HEK293T (cell line): ENCODE data around the gene OR51E1.
A peak's percentile ranks its signal among the peaks of the same experiment; 100 is the strongest.

Experiments
- CTCF ChIA-PET: fragments of 350-600 bp; formaldehyde crosslinking; extraction: SDS; loops from one replicate; lab custom pipeline; 2021; ENCODE audit warnings: antibody characterized with exemption, inconsistent platforms; lab: Yijun Ruan, JAX
- POLR2A ChIA-PET: fragments of 350-600 bp; formaldehyde crosslinking; extraction: SDS; loops from one replicate; lab custom pipeline; 2020; ENCODE audit warnings: antibody characterized with exemption, inconsistent platforms; lab: Yijun Ruan, JAX
- DNase-seq: peaks from one replicate; pipeline ENCODE4 v3.0.0; 2012; ENCODE audit warnings: mixed read lengths; ENCODE audit errors: extremely low spot score
- ARNT ChIP-seq: fragments of 450-650 bp; IDR thresholded peaks from 2 replicates; pipeline ENCODE4 v1.6.1; 2017; ENCODE audit warnings: mild to moderate bottlenecking
- BHLHE40 ChIP-seq: fragments of 450-650 bp; IDR thresholded peaks from 2 replicates; pipeline ENCODE4 v1.6.1; 2016; ENCODE audit warnings: mild to moderate bottlenecking, moderate library complexity, borderline replicate concordance
- CTBP1 ChIP-seq: fragments of 450-650 bp; IDR thresholded peaks from 2 replicates; pipeline ENCODE4 v1.6.1; 2016; ENCODE audit warnings: borderline replicate concordance
- ELF4 ChIP-seq: fragments of 450-650 bp; IDR thresholded peaks from 2 replicates; pipeline ENCODE4 v1.6.1; 2017; ENCODE audit warnings: antibody characterized with exemption
- FOXA1 ChIP-seq: fragments of 450-650 bp; IDR thresholded peaks from 2 replicates; pipeline ENCODE4 v1.6.1; 2016; ENCODE audit warnings: mild to moderate bottlenecking
- FOXK2 ChIP-seq: fragments of 450-650 bp; IDR thresholded peaks from 2 replicates; pipeline ENCODE4 v1.6.1; 2016; ENCODE audit warnings: mild to moderate bottlenecking
- FOXM1 ChIP-seq: fragments of 450-650 bp; IDR thresholded peaks from 2 replicates; pipeline ENCODE4 v1.6.1; 2017; ENCODE audit warnings: mild to moderate bottlenecking, borderline replicate concordance
- HDGF ChIP-seq: fragments of 450-650 bp; IDR thresholded peaks from 2 replicates; pipeline ENCODE4 v1.6.1; 2017; ENCODE audit warnings: antibody characterized with exemption, borderline replicate concordance
- L3MBTL2 ChIP-seq: fragments of 450-650 bp; conservative IDR thresholded peaks from 2 replicates; pipeline ENCODE4 v1.6.1; 2016; ENCODE audit warnings: mild to moderate bottlenecking
- LEF1 ChIP-seq: fragments of 450-650 bp; IDR thresholded peaks from 2 replicates; pipeline ENCODE4 v1.6.1; 2017; ENCODE audit warnings: mild to moderate bottlenecking, borderline replicate concordance
- NFRKB ChIP-seq: fragments of 450-650 bp; IDR thresholded peaks from 2 replicates; pipeline ENCODE4 v1.6.1; 2016; ENCODE audit warnings: mild to moderate bottlenecking, moderate library complexity
- SP1 ChIP-seq: fragments of 450-650 bp; IDR thresholded peaks from 2 replicates; pipeline ENCODE4 v1.6.1; 2017
- SUZ12 ChIP-seq: fragments of 450-650 bp; IDR thresholded peaks from 2 replicates; pipeline ENCODE4 v1.6.1; 2016; ENCODE audit warnings: mild to moderate bottlenecking
- TARDBP ChIP-seq: fragments of 450-650 bp; IDR thresholded peaks from 2 replicates; pipeline ENCODE4 v1.6.1; 2016
- ZNF384 ChIP-seq: fragments of 450-650 bp; IDR thresholded peaks from 2 replicates; pipeline ENCODE4 v1.6.1; 2016
- TF ChIP-seq, protein P1 (sequence below): fragments of 450-650 bp; IDR thresholded peaks from 2 replicates; pipeline ENCODE4 v1.6.1; 2016

Gene OR51E1

DNA sequence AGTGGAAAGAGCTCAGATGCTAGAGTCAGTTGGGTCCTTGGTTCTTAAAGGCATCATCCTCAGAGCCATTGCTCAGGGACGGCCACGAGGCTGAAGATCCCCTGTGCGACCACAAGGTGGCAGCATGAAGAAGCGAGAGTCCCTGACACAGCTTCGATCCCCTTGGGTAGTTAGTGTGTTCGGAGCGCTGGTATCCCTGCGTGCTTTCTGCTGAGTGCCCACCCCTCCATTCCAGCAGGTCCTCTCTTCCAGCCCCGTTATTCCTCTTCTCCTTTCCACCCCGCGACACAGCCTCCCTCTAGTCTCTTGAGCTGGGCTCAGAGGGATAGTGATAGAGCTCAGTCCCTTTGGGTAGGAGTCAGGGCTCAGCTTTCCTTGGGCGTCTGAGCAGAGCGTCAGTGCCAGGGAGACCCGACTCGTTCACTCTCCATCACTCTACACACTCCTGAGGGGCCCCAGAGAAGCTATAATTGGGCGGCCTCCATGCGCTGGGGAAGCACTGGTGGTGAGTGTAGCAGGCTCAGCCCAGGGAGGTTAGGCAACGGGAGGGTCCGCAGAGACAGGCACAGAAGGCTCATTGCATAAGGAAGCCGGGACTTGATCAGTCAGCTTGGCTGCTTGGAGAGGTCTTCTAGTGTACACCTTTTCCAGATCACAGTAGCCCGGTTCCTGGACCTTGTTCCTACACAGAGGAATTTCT lies 6.7 kb upstream of the OR51E1 start, which contains the start of gene OR51D1:
TSS of gene OR51D1 (plus strand) at position 516 of the 700 bp plus-strand sequence. CDS start 2,314 bp downstream, outside the sequence.
- peak; percentile 80 for DNase-seq
- ChIA-PET CTCF (interaction anchor here (0.5 to 2.2 kb wide), 13 partner anchors 9 to 1724 kb away, joined by 3 to 15 read pairs (median 4); no protein-coding TSS in a partner anchor), POLR2A (interaction anchor here (0.5 to 1.8 kb wide), 2 partner anchors 29 to 53 kb away, joined by 3 to 6 read pairs; partner anchors contain the start of gene TRIM68)
- TF ChIP-seq, protein P1, sequence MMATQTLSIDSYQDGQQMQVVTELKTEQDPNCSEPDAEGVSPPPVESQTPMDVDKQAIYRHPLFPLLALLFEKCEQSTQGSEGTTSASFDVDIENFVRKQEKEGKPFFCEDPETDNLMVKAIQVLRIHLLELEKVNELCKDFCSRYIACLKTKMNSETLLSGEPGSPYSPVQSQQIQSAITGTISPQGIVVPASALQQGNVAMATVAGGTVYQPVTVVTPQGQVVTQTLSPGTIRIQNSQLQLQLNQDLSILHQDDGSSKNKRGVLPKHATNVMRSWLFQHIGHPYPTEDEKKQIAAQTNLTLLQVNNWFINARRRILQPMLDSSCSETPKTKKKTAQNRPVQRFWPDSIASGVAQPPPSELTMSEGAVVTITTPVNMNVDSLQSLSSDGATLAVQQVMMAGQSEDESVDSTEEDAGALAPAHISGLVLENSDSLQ = no peak
- TF ChIP-seq SUZ12 (no peak), SP1 (no peak), FOXM1 (no peak), LEF1 (no peak), NFRKB (no peak), HDGF (no peak)

- TF ChIP-seq CTBP1 (no peak), ZNF384 (no peak), BHLHE40 (no peak), ARNT (no peak), LEF1 (no peak), NFRKB (no peak), FOXA1 (no peak), SP1 (no peak), L3MBTL2 (no peak), FOXK2 (no peak), HDGF (no peak), FOXM1 (no peak), SUZ12 (no peak)
- POLR2A ChIA-PET = no interaction called here
- CTCF ChIA-PET = interaction anchor here (0.6 to 2.2 kb wide), 8 partner anchors 9 to 933 kb away, joined by 3 to 15 read pairs (median 4); no protein-coding TSS in a partner anchor
- DNase-seq = no peak
Measured at GRCh38 chr11:4637662-4638047, 6.1 kb upstream of the OR51E1 start.

DNA sequence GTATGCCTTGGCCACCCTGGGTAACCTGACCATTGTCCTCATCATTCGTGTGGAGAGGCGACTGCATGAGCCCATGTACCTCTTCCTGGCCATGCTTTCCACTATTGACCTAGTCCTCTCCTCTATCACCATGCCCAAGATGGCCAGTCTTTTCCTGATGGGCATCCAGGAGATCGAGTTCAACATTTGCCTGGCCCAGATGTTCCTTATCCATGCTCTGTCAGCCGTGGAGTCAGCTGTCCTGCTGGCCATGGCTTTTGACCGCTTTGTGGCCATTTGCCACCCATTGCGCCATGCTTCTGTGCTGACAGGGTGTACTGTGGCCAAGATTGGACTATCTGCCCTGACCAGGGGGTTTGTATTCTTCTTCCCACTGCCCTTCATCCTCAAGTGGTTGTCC lies 3.9 kb upstream of the OR51E1 start:
- CTCF ChIA-PET = no interaction called here
- TF ChIP-seq L3MBTL2 (no peak), ELF4 (no peak)
- POLR2A ChIA-PET = no interaction called here
- DNase-seq = no peak

DNA sequence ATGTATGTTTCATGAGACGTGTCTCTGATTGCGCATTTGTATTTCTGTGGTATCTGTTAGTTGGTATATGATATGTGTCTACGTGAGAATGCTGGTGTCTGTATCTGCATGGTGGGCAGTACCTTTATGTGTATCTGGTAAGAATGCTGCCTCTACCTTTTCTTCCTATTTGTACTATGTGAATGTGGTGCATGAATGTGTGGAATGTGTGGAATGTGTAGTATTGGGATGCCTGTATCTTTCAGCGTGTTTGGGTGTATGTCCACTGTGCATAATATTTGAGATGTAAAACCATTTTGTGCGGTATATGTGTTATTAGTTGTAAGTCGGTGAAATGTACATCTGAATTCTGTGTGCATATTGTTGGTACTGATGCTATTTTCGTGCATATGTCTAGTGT lies 2.3 kb upstream of the OR51E1 start:
- ChIA-PET CTCF (no interaction called here), POLR2A (no interaction called here)
- no peak for TF ChIP-seq FOXK2
- no peak for TF ChIP-seq SUZ12
- DNase-seq = no peak

GRCh38 chr11:4642043-4642442 lies 1.7 kb upstream of the OR51E1 start:
- DNase-seq = no peak
- TF ChIP-seq FOXM1 = no peak
- ChIA-PET CTCF (no interaction called here), POLR2A (no interaction called here)

DNA sequence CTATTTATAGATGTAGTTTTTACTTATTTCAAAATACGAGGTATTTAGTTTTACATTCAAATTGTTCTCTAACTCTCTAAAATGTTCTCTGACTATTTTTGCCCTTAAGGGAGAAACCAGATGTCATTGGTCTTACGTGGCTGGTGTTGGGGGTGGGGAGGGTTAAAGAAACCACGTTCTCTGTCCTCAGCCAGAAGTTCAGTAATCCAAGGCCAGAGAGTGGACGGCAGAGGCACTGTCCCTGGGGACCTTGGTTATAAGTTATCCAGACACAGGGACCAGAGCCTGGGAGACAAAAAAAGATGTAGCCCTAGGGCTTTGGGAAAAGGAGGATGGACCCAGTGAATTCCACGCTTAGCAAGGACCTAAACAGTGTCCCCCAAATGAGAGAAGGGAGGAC lies 706 bp upstream of the OR51E1 start:
- DNase-seq = no peak
- CTCF ChIA-PET = no interaction called here
- TF ChIP-seq FOXK2 (no peak), BHLHE40 (no peak), CTBP1 (no peak), ELF4 (no peak)
- TF ChIP-seq, protein P1 = no peak
- POLR2A ChIA-PET = no interaction called here

GRCh38 chr11:4644233-4644632 lies 451 bp downstream of the OR51E1 start:
- POLR2A ChIA-PET = no interaction called here
- DNase-seq = no peak

GRCh38 chr11:4645974-4646373 lies 2.2 kb downstream of the OR51E1 start:
- CTCF ChIA-PET = interaction anchor here (2.1 kb wide), 1 partner anchor 9 kb away, joined by 5 read pairs; the partner anchor contains the start of gene OR51D1
- TF ChIP-seq SP1 (no peak), L3MBTL2 (no peak), TARDBP (no peak), BHLHE40 (no peak), LEF1 (no peak), ZNF384 (no peak), ELF4 (no peak), ARNT (no peak), FOXK2 (no peak), NFRKB (no peak), FOXA1 (no peak), FOXM1 (no peak)
- TF ChIP-seq, protein P1 = no peak
- DNase-seq = no peak
- POLR2A ChIA-PET = no interaction called here

More at GRCh38 chr11:4644233-4644632, 451 bp downstream of the OR51E1 start:
- TF ChIP-seq FOXM1 = no peak
- TF ChIP-seq CTBP1 = no peak
- no peak for TF ChIP-seq TARDBP
- TF ChIP-seq FOXA1 = no peak
- TF ChIP-seq SUZ12 = no peak
- CTCF ChIA-PET = no interaction called here
